Stimulated activated CD4-positive, alpha-beta T cell treated with anti-CD3 and anti-CD28 coated beads, Interleukin-4, amount 100 ng/mL, for 1 hour (primary cell): ENCODE measurements around the gene CBARP.

Source experiments
- DNase-seq: peaks from one replicate; pipeline ENCODE4 v3.0.0-alpha.2; 2020

CBARP gene, protein sequence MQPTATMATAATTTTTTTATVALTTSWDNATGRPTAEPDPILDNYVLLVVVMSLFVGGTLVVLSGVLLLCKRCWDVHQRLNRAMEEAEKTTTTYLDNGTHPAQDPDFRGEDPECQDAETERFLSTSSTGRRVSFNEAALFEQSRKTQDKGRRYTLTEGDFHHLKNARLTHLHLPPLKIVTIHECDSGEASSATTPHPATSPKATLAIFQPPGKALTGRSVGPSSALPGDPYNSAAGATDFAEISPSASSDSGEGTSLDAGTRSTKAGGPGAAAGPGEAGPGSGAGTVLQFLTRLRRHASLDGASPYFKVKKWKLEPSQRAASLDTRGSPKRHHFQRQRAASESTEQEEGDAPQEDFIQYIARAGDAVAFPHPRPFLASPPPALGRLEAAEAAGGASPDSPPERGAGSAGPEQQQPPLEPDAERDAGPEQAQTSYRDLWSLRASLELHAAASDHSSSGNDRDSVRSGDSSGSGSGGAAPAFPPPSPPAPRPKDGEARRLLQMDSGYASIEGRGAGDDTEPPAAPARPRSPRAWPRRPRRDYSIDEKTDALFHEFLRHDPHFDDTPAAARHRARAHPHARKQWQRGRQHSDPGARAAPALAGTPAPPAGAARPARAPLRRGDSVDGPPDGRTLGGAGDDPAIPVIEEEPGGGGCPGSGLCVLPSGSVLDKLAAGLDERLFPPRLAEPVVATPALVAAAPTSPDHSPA

DNA sequence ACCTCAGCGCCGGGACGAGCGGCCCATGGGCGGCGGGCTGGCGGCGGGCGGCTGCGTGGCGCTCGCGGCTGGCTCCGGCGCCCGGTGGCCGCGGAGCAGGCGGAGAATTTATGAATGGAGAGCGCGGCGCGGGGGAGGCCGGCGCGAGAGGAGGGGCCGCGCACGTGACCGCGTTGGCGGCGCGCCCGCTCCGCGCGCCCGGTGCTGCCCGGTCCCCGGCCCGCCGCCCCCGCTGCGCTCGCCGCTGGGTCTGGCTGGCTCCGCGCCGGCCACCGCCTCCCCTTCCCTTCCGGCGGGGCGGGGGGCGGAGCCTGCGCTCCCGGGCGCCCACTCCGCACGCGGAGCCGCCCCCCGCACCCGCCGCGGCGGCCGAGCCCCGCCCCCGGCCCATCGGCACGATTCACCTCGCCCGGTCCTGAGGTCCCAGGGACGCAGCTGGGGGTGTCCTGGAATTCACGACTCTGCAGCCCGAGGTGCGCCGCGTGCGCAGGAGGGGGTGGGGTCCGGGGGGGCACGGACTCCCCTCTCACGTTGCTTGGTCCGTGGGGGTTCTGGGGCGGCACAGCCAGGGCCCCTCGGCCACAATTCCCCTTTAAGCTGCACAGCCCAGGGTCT, at the start of gene CBARP:
TSS of gene CBARP (minus strand) at position 252 of the 615 bp plus-strand sequence. CDS start 1,905 bp downstream, outside the sequence.
- DNase-seq: no peak

DNA sequence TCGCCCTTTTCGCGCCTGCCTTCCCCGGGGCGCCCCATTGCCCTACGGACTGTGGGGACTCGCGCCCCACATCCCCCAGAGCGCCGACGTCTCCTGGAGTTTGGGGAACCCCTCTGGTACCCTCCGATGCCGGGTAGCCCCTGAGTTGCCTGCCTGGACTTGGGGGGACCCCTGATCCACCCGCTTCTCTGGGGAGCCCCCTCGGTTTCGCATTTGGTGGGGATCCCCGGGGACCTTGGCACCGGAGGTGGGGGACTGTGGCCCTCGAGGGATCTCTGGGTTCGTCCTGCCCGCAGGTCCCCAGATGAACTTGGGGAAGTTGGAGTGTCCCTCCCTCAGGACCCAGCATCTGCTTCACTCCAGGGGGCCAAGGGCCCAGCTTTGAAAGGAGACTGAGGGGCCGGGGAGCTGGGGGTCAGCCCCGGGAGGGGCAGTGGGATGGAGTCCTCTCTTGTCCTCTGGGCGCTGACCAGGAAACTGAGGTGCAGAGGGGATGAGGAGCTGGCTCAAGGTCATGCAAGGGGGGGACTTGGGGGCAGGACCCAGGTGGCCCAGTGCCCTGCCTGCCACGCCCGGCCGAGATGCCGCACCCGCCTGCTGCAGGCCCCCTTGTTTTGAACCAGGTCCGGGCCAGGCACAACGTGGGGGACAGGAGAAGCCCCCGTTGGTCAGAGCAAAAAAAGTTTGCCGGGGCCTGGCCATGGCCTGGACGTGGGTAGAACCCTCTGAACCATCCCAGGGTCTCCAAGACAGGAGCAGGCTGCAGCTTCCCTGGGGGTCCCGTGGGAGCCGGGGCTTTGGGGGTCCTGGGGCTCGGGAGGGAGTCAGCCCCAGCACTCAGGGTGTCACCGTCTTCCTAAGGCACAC, 48.9 kb upstream of the CBARP start:
- DNase-seq: no peak

DNA sequence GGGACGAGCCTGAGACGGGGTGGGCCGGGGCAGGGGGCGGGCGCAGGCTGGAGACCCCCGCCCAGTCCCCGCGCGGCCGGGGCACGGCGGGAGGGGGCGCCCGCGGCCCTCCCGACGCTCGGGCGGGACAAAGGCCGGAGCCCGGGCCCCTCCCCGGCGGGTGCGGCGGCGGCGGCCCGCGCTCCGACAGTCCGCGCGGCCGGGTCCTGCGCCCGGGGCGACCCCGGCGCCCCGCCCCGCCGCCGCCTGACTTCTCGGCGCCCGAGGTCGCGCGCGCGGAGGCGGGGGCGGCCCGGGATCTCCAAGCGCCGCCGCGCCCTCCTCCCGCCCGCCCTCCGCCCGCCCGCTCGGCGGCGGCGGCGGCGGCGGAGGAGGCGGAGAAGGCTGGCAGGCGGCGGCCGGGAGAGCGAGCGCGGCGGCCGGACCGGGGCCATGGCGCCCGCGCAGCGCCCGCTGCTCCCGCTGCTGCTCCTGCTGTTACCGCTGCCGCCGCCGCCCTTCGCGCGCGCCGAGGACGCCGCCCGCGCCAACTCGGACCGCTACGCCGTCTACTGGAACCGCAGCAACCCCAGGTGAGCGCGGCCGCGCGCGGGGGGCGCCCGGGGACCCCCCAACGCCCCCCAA, 48.0 kb upstream of the CBARP start, which contains the start of gene EFNA2:
TSS of gene EFNA2 (plus strand) at position 137 of the 624 bp plus-strand sequence. CDS start at position 433, 296 bp downstream.
- no peak for DNase-seq

DNA sequence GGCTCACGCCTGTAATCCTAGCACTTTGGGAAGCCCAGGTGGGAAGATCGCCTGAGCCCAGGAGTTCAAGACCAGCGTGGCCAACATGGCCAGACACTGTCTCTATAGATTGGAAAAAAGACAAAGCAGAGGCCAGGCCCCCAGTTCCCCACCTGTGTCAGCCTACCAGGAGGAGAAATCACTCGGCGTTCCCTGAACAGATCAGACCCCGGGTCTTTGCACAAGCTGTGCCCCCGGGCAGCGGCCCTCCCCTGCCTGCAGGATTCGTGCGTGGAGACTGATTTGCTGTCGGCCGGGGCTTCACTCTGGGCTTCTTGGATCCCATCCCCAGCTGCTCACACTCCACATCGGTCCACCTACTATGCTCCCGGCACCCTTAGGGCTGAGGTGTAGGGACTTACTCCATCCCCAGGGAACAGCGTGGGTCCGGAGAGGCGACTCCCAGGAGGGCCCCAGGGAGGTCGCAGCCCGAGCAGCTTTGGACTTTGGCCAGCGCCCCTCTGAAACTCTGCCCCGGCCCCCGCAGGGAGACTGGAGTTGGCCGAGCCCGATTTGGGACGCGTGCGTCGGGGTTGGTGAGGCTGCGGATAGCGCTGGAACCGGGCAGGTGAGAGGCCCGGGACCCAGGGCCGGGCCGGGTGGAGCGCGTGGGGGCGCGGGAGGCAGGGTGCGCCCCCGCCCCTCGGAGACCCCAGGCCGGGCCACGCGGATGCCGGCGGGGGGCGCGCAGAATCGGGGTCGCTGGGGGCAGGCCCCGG, 47.4 kb upstream of the CBARP start:
- no peak for DNase-seq

DNA sequence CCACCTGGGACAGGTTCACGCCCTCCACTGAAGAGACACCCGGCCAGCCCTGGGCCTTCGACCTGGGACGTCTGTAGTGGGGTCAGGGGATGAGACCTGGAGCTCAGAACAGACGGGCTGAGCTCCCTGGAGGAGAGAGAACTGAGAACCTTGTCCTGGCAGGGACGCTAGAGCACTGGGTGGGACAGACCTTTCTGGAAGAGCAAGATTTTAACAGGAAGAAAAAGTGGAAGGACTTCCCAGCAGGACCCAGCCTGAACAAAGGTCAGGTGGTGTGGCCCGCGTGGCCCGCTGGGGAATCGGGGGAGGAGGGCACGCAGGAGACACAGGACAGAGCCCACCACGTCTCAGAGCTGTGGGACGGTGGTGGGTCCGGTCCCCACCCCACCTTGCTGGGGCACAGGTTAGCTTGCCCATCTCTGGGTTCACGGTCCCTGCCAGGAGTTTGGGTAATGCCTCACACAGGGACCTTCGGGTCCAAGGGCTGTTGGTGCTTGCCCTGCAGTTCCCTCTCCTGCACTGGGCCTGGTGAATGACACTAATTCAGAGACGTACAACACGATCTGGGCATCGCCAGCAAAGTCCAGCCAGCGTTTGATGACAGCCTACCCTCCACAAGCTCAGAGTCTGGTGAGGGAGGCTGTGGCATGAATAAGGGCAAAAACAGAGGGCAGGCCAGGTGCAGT, 46.6 kb upstream of the CBARP start:
- no peak for DNase-seq

DNA sequence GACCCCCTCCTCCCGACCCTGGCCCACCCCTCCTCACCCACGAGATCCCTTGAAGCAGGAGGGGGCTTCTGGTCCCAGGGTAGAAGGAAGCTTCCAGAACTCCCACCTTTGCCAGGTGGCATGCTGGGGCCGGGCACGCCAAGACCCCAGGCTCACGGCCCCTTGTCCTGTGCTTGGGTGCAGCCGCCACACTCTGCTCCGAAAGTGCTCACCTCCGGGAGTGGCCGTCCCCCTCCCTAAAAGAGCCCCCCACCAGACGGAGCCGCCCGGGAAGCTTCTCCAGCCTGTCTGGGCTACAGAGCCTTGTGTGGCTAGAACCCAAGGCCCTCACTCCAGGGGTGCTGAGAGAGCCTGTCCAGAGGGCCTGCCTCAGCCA, 46.1 kb upstream of the CBARP start:
- DNase-seq: no peak

DNA sequence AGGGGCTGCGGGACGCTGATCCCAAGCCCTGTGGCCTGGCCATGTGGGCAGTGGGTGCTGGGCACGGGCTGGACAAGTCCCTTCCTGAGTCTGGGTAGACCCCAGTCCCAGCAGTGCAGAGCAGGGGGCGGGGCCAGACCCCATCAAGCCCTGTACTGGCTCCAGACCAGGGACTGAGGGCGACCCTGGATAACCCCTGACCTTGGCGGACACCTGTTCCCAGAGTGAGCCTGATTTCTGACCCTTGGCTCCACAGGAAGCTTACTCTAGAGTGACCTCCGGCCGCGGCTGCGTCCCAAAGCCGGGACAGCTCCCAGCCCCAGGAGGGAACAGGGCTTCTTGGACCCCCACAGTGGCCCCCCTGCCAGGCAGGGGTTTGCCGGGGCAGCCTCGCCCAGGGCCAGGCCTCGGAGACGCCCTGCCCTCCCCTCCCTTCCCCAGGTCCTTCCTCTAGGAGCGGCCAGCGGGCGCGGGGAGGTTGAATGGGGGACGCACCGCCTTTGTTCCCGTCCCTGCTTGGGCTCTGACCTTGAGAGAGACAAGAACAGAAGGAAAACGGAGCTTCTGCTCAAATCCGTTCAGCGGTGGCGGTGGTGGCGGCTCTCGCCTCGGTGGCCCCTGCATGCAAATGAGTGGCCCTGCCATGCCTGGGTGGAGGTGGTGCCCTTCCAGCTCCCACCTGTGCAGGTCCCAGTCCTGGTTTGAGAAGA, 45.6 kb upstream of the CBARP start:
- no peak for DNase-seq

DNA sequence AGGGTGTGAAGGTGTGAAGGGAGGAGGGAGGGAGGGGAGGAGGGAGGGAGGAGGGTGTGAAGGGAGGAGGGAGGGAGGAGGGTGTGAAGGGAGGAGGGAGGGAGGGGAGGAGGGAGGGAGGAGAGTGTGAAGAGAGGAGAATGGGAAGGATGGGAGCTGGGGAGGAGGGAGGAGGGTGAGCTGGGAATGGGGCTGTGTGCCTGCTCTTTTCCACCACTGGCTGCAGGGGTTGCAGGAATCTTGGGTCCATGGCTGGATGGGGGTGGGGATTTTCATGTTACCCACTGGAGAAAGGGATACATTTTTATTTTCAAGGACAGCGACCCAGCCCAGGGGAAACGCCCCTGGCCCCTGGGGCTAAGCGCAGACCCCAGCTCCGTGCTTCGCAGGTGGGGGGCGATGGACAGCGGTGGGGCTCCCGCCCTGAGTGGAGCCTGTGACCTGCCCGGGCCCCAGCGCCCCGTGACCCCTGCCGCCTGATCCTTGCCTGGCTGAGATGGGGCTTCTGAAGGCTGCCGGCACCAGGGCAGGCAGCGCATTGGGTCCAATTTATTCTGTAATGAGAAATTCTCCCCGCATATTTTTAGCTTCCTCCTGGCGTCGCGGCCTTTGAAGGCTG, 44.9 kb upstream of the CBARP start:
- no peak for DNase-seq

DNA sequence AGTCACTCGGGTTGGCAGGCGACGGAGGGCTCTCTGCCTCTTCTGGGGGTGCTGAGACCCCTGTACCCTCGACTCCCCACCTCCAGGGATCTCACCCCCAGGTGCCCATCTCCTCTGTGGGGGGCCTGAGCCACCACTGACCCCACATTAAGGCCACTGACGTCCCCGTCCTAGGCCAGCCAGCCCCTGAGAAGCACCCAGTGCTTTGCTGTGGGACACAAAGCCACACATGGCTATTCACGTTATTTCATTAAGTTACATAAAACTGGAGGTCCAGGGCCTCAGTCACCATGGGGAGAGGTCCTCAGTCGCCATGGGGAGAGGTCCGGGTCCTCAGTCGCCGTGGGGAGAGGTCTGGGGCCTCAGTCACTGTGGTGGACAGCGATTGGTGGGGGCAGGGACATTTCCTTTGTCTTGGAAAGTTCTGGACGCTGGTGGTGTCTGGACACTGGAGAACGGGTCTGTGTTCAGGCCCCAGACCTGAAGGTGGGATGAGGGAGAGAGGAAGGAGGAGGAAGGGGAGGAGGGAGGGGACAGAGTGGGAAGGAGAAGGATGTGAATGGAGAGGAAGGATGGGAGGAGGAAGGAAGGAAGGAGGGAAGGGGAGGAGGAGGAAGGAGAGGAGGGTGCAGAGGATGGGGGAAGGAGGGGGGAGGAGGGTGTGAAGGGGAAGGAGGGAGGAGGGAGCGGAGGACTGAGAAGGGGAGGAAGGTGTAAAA, 43.9 kb upstream of the CBARP start:
- DNase-seq: no peak

DNA sequence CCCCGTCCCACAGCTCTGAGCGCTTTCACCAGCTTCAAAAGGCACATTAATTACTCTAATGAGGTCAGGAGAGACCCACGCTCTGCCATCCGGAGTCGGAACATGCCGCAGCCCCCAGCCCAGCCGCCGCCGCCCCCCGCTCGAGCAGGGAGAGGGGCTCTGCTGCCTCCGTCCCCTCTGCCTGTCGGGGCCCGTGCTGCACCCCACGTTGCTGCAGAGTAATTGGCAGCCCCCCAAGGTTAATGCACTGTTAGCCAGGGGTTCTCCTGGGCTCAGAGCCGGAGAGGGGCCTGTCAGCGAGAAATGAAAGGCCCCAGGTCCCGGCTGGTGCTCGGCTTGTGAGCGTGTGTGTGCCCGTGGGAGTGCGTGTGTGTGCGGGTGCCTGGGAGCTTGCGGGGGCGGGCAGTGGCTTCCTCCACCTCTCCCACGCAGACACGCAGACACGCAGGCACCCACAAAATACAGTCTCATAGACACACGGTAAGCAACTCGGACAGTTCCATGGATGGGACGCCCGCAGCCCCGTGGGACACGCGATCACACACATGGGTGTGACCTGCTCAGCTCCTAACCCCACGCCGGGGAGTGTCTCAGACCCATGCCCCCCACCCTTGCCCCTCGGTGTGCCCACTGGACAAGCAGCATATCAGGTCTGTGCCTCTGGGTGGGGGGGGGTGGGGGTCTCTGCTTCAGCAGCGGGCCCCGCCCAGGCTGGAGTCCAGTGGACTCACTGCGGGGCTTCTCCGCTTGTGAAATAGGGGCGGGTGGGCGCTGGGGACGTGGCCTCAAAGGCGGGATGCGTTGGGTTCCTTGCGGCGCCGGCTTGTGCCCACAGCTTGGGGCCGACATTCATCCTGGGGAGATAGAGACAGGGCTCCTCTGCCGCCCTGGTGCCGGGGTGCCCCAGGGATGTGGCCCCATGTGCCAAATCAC, 43.1 kb upstream of the CBARP start:
- DNase-seq: no peak

DNA sequence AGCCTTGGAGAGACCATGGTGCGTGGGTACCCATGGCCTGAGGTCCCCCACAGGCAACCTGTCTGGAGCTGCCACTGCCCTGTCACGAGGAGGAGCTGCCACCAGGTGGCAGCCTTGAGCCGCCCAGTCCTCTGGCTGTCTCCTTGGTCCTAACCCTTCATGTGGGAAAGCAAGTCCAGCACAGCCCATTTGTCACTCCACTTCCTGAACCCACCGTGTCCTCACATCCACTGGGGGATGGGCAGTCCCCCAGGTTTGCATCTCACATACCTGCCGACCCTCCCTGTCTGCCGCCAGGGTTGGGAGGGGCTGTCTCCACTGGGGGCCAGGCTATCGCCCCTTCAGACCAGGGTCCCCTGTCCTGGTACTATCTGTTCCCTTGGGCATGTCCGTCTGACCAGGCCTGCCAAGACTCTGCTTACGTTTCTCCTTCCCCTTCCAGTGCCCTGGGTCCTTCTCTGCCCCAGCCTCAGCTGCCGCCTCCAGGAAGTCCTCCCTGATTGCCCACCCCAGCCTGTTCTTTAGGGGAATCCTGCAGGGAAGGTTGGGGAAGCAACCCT, 42.1 kb upstream of the CBARP start:
- DNase-seq: peak; percentile 80

DNA sequence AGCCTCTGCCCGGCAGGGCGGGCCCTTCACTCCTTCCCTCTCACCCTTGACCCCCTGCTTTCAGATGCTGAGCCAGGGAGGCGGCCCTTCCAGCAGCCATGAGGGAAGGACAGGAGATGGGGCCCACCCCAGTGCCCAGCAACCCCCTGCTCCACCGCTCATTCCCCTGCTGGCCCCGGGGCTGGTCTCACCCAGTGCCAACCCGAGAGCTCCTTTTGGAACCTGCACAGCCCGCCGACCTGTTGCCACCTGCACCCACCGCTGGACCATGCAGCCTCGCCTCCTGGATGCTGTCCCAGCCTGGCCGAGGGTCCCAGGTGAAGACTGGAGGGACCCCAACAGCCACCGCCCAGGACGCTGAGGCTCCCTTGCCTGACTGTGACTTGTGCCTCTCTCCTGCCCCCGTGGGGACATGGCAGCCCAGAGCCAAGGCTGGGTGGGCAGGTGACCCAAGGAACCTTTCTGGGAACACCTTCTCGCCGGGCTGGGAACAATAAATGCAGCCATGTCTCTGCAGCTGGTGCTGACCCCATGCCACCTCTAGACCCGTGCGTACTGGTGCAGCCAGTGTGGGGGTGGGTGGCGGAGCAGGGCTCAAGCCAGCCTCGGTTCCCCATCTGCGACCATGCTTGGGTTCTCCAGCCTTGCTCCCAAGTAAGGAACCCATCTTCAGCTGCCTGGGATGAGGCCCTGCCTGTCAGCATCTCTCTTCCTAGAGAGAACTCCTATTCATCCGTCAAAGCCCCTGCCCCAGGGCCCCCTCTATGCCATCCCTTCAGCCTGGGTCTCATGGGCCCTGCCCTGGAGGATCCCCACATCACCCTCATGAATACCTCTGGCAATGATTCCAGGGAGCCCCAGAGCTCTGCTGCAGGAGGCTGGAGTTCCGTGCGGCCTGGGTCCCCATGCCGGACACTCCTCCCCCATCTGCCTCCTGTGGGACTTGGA, 41.2 kb upstream of the CBARP start:
- no peak for DNase-seq

DNA sequence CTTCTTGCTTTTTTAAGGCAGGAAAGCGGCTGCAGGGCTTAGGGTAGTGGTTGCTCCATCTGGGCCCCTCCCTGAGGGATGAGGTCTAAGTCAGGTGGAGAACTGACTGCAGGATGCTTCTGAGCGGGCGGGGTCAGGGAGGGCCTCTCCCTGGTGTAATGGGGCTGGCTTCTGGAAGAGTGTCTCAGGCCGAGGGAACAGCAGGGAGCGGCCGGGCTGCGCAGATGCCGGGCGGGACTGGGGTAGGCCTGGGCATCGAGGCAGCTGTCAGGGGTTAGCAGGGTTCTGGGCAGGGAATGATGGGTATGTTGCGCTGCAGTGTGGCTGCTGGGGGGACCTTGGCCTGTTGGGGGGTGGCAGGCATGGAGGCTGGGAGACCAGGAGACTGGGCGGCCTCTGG, 40.3 kb upstream of the CBARP start:
- no peak for DNase-seq

DNA sequence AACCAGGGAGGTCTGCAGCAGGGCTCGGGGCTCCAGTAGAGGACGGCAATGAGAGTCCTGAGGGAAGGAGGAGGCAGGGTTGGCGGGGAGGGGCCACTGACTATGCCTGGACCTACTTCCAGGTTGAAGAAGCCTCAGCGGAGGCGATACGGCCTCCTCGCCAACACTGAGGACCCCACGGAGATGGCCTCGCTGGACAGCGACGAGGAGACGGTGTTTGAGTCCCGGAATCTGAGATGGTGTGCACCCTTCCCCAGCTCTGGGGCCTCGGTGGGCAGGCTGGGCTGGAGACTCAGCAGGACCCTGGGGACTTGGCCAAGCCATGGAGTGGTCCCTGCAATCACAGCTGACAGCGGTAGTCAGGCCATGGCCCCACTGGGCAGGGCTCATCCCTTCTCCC, 39.3 kb upstream of the CBARP start:
- DNase-seq: no peak

DNA sequence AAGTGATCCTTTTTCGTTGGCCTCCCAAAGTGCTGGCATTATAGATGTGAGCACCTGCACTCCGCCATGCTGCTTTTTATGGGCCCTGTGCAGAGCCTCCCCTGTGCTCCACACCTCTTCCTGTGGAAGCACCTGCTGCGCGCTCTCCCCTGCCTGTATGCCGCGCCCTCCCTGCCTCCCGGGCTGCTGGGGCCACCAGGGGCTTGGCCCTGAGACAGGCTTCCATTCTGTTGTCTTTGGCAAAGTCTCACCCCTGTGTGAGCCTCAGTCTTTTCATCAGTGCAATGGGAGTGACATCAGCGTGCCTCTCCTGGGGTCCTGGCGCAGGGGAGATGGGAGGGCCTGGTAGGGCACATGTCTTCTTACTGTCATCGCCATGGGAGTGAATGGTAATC, 38.8 kb upstream of the CBARP start:
- peak; percentile 45 for DNase-seq

DNA sequence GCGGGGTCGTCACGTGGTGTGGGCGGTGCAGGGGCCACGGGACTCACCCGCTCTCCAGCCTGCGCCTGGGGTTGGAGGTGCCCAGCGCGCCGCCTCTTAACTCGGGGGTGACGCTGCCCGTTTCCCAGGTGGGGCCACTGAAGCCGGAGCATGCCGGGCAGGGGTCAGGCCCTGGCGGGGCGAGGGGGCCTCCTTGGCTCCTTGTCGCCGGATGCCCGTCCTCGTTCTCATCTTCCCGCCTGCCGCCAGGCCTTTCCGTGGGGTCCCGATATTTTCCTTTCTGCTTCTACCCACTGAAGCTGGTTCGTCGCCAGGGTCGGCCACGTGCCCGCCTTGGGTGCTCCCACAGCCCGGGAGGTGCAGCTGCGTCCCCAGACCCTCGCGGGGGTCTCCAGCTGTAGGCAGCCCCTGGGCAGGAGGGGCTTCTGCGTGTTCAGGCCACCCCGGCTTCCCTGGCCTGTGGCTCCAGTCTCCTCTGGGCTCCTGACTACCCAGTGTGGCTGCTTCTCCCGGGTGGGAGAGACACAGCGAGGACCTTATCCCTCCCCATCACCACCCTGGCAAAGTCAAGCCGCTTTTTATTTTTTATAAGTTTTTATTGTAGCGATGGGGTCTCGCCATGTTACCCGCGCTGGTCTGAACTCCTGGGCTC, 38.3 kb upstream of the CBARP start:
- DNase-seq: no peak
